ENCODE measurements around the gene ENDOV.

Gene ENDOV

DNA sequence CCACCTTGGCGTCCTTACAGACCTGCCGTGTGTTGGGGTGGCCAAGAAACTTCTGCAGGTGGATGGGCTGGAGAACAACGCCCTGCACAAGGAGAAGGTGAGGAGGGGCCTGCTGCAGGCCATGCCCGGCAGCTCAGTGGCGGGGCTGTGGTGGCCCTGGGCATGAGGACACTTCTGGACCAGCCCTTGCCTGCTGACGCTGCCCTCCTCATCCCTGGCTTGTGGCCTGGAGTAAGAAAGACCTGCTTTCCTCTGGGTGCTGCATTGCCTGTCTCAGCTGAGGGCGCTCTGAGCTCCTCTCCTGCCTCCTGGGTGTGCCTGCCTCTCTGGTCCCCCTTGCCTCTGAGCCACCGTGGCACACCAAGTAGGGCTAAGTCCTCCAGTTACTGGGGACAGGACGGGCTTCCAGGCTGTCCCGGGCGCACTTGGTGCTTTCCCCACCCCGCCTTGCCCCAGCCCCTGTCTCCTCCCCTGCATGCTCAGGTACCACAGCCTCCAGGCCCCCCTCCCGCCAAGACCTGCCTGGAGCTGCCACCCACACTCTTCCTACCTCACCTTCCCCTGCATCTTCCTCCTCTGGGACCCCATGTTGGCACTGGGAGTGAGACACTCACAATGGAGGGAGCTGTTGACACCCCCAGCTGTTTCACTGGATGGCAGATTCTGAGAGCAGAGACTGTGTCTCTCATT is 8.7 kb downstream of the ENDOV start:
- DNase-seq, result no peak
- Histone ChIP-seq H3K27me3 (ENCODE audit: insufficient read depth, low read depth, severe bottlenecking) (no peaks in the 10 kb centered on the region), H3K27ac (no peak overlapping the region), H3K36me3 (peaks cover 1% of the 10 kb centered on the region), H3K4me3 (ENCODE audit: low read depth, low read length) (no peak overlapping the region), H3K9me3 (ENCODE audit: severe bottlenecking) (no peaks in the 10 kb centered on the region)
- TF ChIP-seq, protein P1, sequence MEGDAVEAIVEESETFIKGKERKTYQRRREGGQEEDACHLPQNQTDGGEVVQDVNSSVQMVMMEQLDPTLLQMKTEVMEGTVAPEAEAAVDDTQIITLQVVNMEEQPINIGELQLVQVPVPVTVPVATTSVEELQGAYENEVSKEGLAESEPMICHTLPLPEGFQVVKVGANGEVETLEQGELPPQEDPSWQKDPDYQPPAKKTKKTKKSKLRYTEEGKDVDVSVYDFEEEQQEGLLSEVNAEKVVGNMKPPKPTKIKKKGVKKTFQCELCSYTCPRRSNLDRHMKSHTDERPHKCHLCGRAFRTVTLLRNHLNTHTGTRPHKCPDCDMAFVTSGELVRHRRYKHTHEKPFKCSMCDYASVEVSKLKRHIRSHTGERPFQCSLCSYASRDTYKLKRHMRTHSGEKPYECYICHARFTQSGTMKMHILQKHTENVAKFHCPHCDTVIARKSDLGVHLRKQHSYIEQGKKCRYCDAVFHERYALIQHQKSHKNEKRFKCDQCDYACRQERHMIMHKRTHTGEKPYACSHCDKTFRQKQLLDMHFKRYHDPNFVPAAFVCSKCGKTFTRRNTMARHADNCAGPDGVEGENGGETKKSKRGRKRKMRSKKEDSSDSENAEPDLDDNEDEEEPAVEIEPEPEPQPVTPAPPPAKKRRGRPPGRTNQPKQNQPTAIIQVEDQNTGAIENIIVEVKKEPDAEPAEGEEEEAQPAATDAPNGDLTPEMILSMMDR (IDR thresholded peaks at IDR 0.05; ENCODE audit: low read depth, low read length), result 0 out of 2 replicates have a peak, but pooled peaks have one; percentile 12

DNA sequence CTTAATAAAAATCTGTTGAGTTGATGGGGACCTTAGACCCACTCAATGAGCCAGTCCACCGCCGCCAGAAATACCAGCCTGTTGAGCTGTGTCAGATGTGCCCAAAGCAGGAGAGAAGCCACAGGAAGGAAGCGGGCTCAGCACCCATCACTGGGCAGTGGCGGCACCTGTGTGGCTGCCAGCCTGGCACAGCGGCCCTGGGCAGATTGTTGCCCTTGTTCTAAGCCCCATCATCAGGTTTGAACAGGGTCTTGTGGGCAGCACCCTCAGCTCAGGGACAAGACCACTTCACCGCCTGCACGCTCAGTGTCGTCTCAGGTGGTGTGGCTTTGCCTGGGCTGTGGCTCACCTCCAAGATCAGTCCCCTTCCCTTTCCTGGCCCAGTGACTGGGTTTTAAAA is 9.3 kb downstream of the ENDOV start:
- Histone ChIP-seq H3K36me3 (no peaks in the 10 kb centered on the region; the same call in 1 of the 2 replicates), H3K9me3 (ENCODE audit: severe bottlenecking) (no peaks in the 10 kb centered on the region), H3K27ac (no peak overlapping the region), H3K27me3 (ENCODE audit: insufficient read depth, low read depth, severe bottlenecking) (no peaks in the 10 kb centered on the region), H3K4me3 (ENCODE audit: low read depth, low read length) (no peak overlapping the region)
- TF ChIP-seq, protein P1 (IDR thresholded peaks at IDR 0.05; ENCODE audit: low read depth, low read length), result no peak
- no peak for DNase-seq

DNA sequence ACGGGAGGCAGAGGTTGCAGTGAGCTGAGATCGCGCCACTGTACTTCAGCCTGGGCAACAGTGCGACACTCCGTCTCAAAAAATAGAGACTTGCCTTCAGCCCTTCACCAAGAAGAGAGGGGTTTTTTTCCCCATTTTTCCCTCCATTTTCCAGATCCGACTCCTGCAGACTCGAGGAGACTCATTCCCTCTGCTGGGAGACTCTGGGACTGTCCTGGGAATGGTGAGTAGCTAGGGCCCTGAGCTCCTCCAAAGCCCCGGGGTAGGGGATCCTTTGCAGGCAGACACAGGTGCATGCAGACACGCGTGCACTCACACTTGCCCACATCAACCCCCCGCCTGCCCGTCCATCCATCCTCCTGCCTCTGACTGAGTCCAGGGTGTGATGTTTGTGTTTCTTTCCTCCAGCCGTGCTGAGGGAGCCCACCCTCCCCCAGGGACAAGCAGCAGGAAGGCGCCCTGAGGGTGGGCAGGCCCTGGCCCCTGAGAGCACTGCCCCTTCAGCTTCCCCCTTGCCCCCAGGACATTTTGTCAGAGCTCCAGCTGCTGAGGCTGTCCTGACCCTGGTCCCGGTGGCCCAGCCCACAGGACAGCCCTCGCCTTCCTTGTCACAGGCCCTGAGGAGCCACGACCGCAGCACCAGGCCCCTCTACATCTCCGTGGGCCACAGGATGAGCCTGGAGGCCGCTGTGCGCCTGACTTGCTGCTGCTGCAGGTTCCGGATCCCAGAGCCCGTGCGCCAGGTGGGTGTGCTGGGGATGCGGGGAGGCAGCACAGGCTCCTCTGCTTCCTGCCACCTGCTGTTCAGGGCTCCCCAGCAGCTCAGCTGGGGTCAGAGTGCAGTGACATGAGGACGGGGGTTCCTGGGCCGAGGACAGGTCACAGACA is 10.2 kb downstream of the ENDOV start:
- TF ChIP-seq, protein P1 (IDR thresholded peaks at IDR 0.05; ENCODE audit: low read depth, low read length), result no peak
- H3K27ac ChIP-seq, result no peak overlapping the region
- no peak overlapping the region for H3K4me3 ChIP-seq (ENCODE audit: low read depth, low read length)
- no peak for DNase-seq
- no peaks in the 10 kb centered on the region for H3K27me3 ChIP-seq (ENCODE audit: insufficient read depth, low read depth, severe bottlenecking)
- no peaks in the 10 kb centered on the region; the same call in 1 of the 2 replicates for H3K36me3 ChIP-seq
- H3K9me3 ChIP-seq (ENCODE audit: severe bottlenecking), result no peaks in the 10 kb centered on the region

DNA sequence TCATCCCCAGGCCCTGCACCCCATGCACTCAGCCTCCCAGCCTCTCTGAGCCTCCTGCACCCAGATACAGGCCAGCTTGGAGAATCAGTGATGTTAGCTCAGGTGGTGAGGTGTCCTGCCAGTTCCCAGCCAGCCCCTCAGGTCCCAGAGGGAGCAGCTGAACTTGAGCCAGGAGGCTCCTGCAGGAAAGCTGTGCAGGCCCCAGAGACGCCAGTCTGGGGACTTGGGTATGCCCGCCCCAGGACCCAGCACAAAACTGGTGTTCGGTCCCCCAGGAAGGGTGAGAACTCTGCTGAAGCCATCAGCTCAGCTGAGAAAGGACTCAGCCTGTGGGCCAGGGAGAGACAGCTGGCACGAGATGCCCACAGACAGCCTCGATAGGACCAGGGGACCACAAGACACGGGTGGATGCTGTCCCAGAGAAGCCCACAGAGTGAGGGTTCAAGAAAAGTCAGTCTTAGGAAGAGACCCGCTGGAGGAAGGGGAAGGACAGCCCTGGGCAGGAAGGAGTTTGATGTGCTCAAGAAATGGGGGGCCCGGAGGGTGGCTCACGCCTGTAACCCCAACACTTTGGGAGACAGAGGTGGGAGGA is 11.0 kb downstream of the ENDOV start:
- Histone ChIP-seq H3K27ac (no peak overlapping the region), H3K9me3 (ENCODE audit: severe bottlenecking) (no peaks in the 10 kb centered on the region), H3K27me3 (ENCODE audit: insufficient read depth, low read depth, severe bottlenecking) (no peaks in the 10 kb centered on the region), H3K4me3 (ENCODE audit: low read depth, low read length) (no peak overlapping the region), H3K36me3 (no peaks in the 10 kb centered on the region; the same call in 1 of the 2 replicates)
- no peak for DNase-seq
- TF ChIP-seq, protein P1 (IDR thresholded peaks at IDR 0.05; ENCODE audit: low read depth, low read length), result no peak

DNA sequence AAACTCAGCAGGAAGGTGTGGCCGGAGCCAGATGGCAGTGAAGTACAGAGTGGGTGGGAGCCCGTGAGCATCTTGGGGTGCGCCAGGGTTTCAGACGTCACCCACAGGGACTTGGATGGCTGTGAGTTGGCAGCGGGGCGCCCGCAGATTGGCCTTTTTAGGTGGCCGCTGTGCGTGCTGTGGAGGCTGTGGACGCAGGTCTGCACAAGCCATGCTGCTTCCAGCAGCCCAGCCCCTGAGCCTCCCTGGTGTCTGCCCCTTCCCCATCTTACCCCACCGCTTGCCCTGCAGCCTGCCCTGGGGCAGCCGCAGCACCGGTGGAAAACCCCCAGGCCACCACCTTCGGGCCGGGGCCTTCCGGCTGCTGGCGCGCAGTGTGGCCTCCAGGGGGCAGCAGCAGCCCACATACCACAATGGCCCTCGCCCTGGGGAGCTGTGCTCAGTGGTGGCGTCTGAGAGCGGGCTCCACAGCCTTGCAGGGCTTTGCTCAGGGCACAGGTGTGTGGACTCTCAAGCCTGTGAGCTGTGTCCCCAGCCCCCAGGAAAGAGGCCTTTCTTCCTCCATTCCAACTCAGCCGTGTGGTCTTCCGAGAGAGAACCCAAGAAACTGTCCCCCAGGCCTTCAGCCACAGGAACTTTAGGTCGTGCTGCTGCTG is 11.8 kb downstream of the ENDOV start:
- Histone ChIP-seq H3K27me3 (ENCODE audit: insufficient read depth, low read depth, severe bottlenecking) (no peaks in the 10 kb centered on the region), H3K4me3 (ENCODE audit: low read depth, low read length) (peak overlapping the region; percentile 40), H3K27ac (peak overlapping the region; percentile 87), H3K9me3 (ENCODE audit: severe bottlenecking) (no peaks in the 10 kb centered on the region), H3K36me3 (no peaks in the 10 kb centered on the region; the same call in 1 of the 2 replicates)
- TF ChIP-seq, protein P1 (IDR thresholded peaks at IDR 0.05; ENCODE audit: low read depth, low read length), result peak; percentile 99
- DNase-seq, result peak; percentile 95
